Heart right ventricle (tissue), 16 donors: ENCODE results near the gene RBPMS2. TPM values are rescaled to one million over a fixed set of nuclear protein-coding genes. Genes with fewer than 3 reads are reported as not detected.
A peak's percentile ranks its signal among the peaks of the same experiment; 100 is the strongest.

Source experiments
- ATAC-seq, 8 donors: fragments of 200-7000 bp; cut with Tn5 transposase; one replicate each; pipeline ENCODE4 v1.9.1; 2020; ENCODE audit warnings: mild to moderate bottlenecking in 8 of 8, moderate library complexity in 8 of 8, moderate number of reproducible peaks in 1 of 8
- DNase-seq, 2 donors: peaks; one replicate each; pipeline ENCODE4 v3.0.0-alpha.2; 2020
- H3K27ac ChIP-seq, 10 donors: fragments of 200-600 bp; sonication (generic) in 2 of 10; one replicate each; pipeline versions ENCODE4 v1.5.0 to v1.8.0; 2020 to 2022; ENCODE audit warnings: mild to moderate bottlenecking in 3 of 10
- H3K27me3 ChIP-seq, 7 donors: fragments of 200-600 bp; one replicate each; pipeline ENCODE4 v1.8.0; 2021 to 2022; ENCODE audit warnings: mild to moderate bottlenecking in 2 of 7
- H3K36me3 ChIP-seq, 9 donors: fragments of 200-600 bp; sonication (generic) in 1 of 9; one replicate each; pipeline versions ENCODE4 v1.5.0 to v1.8.0; 2020 to 2022; ENCODE audit warnings: mild to moderate bottlenecking in 2 of 9
- H3K4me1 ChIP-seq, 9 donors: fragments of 200-600 bp; sonication (generic) in 1 of 9; one replicate each; pipeline versions ENCODE4 v1.5.0 to v1.8.0; 2020 to 2022; ENCODE audit warnings: mild to moderate bottlenecking in 4 of 9
- H3K4me3 ChIP-seq, 10 donors: fragments of 200-600 bp; sonication (generic) in 2 of 10; one replicate each; pipeline versions ENCODE4 v1.5.0 to v1.8.0; 2020 to 2022; ENCODE audit warnings: mild to moderate bottlenecking in 7 of 10, moderate library complexity in 2 of 10
- H3K9me3 ChIP-seq, 11 donors: fragments of 200-600 bp in 10 of 11; sonication (generic) in 2 of 11; one replicate each; pipeline versions ENCODE4 v1.5.0 to v1.8.0; 2013 to 2022; ENCODE audit warnings: mild to moderate bottlenecking in 2 of 11, control low read depth in 1 of 11, moderate library complexity in 1 of 11
- CTCF ChIP-seq, 9 donors: fragments of 200-600 bp; sonication (generic) in 2 of 9; IDR thresholded peaks; one replicate each; pipeline versions ENCODE4 v1.5.0 to v1.8.0; 2021 to 2022; ENCODE audit warnings: antibody characterized with exemption in 9 of 9, mild to moderate bottlenecking in 5 of 9, moderate library complexity in 1 of 9
- WGBS, 2 donors: extraction: QIAGEN DNeasy Blood & Tissue Kit; methylation state at CpG; one replicate each; pipeline ENCODE4 v1.1.7; 2013; ENCODE audit warnings: inconsistent platforms in 1 of 2; 5-methylcytosine and 5-hydroxymethylcytosine counted together
- intact Hi-C, 10 donors: fragments of 100-400 bp; cut with DNase I; formaldehyde crosslinking; loops; one replicate each; pipeline versions ENCODE4 v1.11.1 to v1.14.2; 2022
- polyA plus RNA-seq, 2 donors: library from polyadenylated mRNA; stranded (reverse); fragments of 200-250 nt; gene quantifications; one replicate each; pipeline ENCODE4 v1.2.3, GENCODE V29; 2013
- total RNA-seq, 10 donors: library from RNA; stranded (reverse); fragmentation: NEBNext Ultra II Directional in 3 of 10; extraction: Animal tissue kit (Norgen Biotek cat#: 25700) in 3 of 10; gene quantifications; one replicate each; pipeline versions ENCODE4 v1.2.1 to v1.2.4, GENCODE V29; 2021 to 2023
- donor health status: Arrhythmogenic right ventricular cardiomyopathy.
- donor health status: ischemic (EF 13 %, LVEDD 7.1; RV severe dilation, severe dysfunction).
- donor health status: healthy with polysubstance abuse.
- donor health status: DM: no; HTN: yes; CAD: no.
- donor health status: DM: no; HTN: no; CAD: no.
- donor health status: ischemic (EF 25% LVEDD 6.9; RV normal size, moderate dysfunction).
- donor health status: ischemic (EF 25% LVEDD 5.7; RV mildly dilated, moderate dysfunction).
- donor health status: healthy.
- donor health status: DM: yes; HTN: yes; CAD: no.
- donor health status: Ischemic cardiomyopathy.
- donor health status: ischemic (EF 35%, LVEDD 5.7; RV mildly dilated, moderate dysfunction).
- donor health status: nonischemic (EF 11% LVEDD 7.7; RV severe dilation, severe dysfunction).
- donor health status: DM: yes; HTN: yes; CAD: no.
- donor health status: PGD.
- donor health status: ischemic (EF 29% LVEDD 5.4; RV normal size, mild dysfunction).
- donor health status: nonischemic (EF 23%, LVEDD 6.1; RV moderate dilation, normal function).

The RBPMS2 gene
- total and polyA plus RNA-seq, 12 donors = 177 to 310 (median 213) TPM

GRCh38 chr15:64792282-64792681, 16.9 kb upstream of the RBPMS2 start:
- no peaks in the 10 kb centered on the region for H3K27me3 ChIP-seq
- no peaks in the 10 kb centered on the region for H3K9me3 ChIP-seq
- 90 to 92% methylated on average over 3 of the region's 3 CpGs for WGBS, 2 donors
- H3K36me3 ChIP-seq = no peaks in the 10 kb centered on the region
- intact Hi-C loops = no loop called here
- no peaks in the 10 kb centered on the region for H3K4me1 ChIP-seq
- no peak overlapping the region for H3K4me3 ChIP-seq
- no peak for TF ChIP-seq CTCF (IDR thresholded peaks at IDR 0.05)
- ATAC-seq (no peak), DNase-seq (no peak)
- no peak overlapping the region for H3K27ac ChIP-seq

GRCh38 chr15:64791401-64791800, 16.0 kb upstream of the RBPMS2 start:
- H3K4me3 ChIP-seq = no peak overlapping the region
- intact Hi-C loops = no loop called here
- TF ChIP-seq CTCF (IDR thresholded peaks at IDR 0.05) = no peak
- no peak overlapping the region for H3K27ac ChIP-seq
- ATAC-seq = peak in 1 of 8 donors; percentile 19
- no peaks in the 10 kb centered on the region for H3K36me3 ChIP-seq
- no peaks in the 10 kb centered on the region for H3K9me3 ChIP-seq
- no peaks in the 10 kb centered on the region for H3K27me3 ChIP-seq
- no peak for DNase-seq
- WGBS, 2 donors = 30 to 42% methylated on average over 4 of the region's 4 CpGs
- H3K4me1 ChIP-seq = no peaks in the 10 kb centered on the region

GRCh38 chr15:64783796-64784195, 8.4 kb upstream of the RBPMS2 start:
- WGBS, 2 donors = 84 to 89% methylated on average over 4 of the region's 4 CpGs
- intact Hi-C loops = no loop called here
- DNase-seq (no peak), ATAC-seq (peak in 2 of 8 donors; percentile 29 to 38)
- Histone ChIP-seq H3K27me3 (no peaks in the 10 kb centered on the region), H3K27ac (no peak overlapping the region), H3K4me1 (no peaks in the 10 kb centered on the region), H3K9me3 (no peaks in the 10 kb centered on the region), H3K4me3 (no peak overlapping the region), H3K36me3 (no peaks in the 10 kb centered on the region)
- no peak for TF ChIP-seq CTCF (IDR thresholded peaks at IDR 0.05)

GRCh38 chr15:64782751-64783150, 7.4 kb upstream of the RBPMS2 start:
- no peaks in the 10 kb centered on the region for H3K27me3 ChIP-seq
- intact Hi-C loops = no loop called here
- DNase-seq = no peak
- no peak overlapping the region for H3K27ac ChIP-seq
- 81 to 82% methylated on average over 5 of the region's 5 CpGs for WGBS, 2 donors
- ATAC-seq = no peak
- no peaks in the 10 kb centered on the region for H3K9me3 ChIP-seq
- H3K36me3 ChIP-seq = no peaks in the 10 kb centered on the region
- H3K4me1 ChIP-seq = no peaks in the 10 kb centered on the region
- H3K4me3 ChIP-seq = no peak overlapping the region
- no peak for TF ChIP-seq CTCF (IDR thresholded peaks at IDR 0.05)
